WTC11 (cell line): Measurements from ENCODE around the gene SMAD9. TPM values are rescaled to one million over a fixed set of nuclear protein-coding genes. Genes with fewer than 3 reads are reported as not detected.

Source experiments
- ATAC-seq: fragments of 200-7000 bp; cut with Tn5 transposase; 2 replicates; pipeline ENCODE4 v1.10.0; 2021; ENCODE audit warnings: mild to moderate bottlenecking, moderate library complexity
- CTCF ChIA-PET: fragments of 300-600 bp; sonication (Branson Sonifier 250); formaldehyde crosslinking; loops from one replicate; lab custom pipeline; 2021; ENCODE audit warnings: antibody characterized with exemption; lab: Charles Lee
- POLR2A ChIA-PET: fragments of 350-600 bp; sonication (Branson Sonifier 250); formaldehyde crosslinking; loops from one replicate; lab custom pipeline; 2021; ENCODE audit warnings: antibody characterized with exemption; lab: Charles Lee
- DNase-seq: peaks from one replicate; pipeline ENCODE4 v3.0.0; 2021; ENCODE audit warnings: low spot score
- H3K27ac Mint-ChIP-seq: 2 replicates; pipeline ENCODE4 v1.8.0; 2021; ENCODE audit warnings: mixed read lengths
- H3K27me3 Mint-ChIP-seq: 2 replicates; pipeline ENCODE4 v1.8.0; 2021; ENCODE audit warnings: low read depth, mild to moderate bottlenecking, moderate library complexity, mixed read lengths
- H3K36me3 Mint-ChIP-seq: 2 replicates; pipeline ENCODE4 v1.8.0; 2021; ENCODE audit warnings: mixed read lengths
- H3K4me1 Mint-ChIP-seq: 2 replicates; pipeline ENCODE4 v1.8.0; 2022; ENCODE audit warnings: mixed read lengths
- H3K4me3 Mint-ChIP-seq: 2 replicates; pipeline ENCODE4 v1.8.0; 2021; ENCODE audit warnings: mild to moderate bottlenecking, moderate library complexity, mixed read lengths
- H3K9me3 Mint-ChIP-seq: 2 replicates; pipeline ENCODE4 v1.8.0; 2021; ENCODE audit warnings: mixed read lengths
- ESRRA ChIP-seq: sonication (generic); formaldehyde crosslinking; IDR thresholded peaks from 2 replicates; pipeline ENCODE4 v1.8.1; 2022; ENCODE audit warnings: mild to moderate bottlenecking, missing genetic modification reagents, borderline replicate concordance
- FOXJ3 ChIP-seq: sonication (generic); formaldehyde crosslinking; IDR thresholded peaks from 2 replicates; pipeline ENCODE4 v1.9.0; 2021; ENCODE audit warnings: missing genetic modification reagents, mild to moderate bottlenecking, borderline replicate concordance
- FOXP4 ChIP-seq: sonication (generic); formaldehyde crosslinking; IDR thresholded peaks from 2 replicates; pipeline ENCODE4 v1.8.0; 2022; ENCODE audit warnings: mild to moderate bottlenecking, missing genetic modification reagents
- JAZF1 ChIP-seq: fragments of 250-450 bp; sonication (Bioruptor Pico); IDR thresholded peaks from 2 replicates; pipeline ENCODE4 v1.9.0; 2021; ENCODE audit warnings: moderate library complexity, mild to moderate bottlenecking, inconsistent platforms
- MXD4 ChIP-seq: fragments of 250-450 bp; sonication (Bioruptor Pico); IDR thresholded peaks from 2 replicates; pipeline ENCODE4 v1.8.0; 2021; ENCODE audit warnings: mild to moderate bottlenecking, moderate library complexity, borderline replicate concordance
- NFE2L1 ChIP-seq: sonication (generic); formaldehyde crosslinking; IDR thresholded peaks from 2 replicates; pipeline ENCODE4 v1.8.1; 2023; ENCODE audit warnings: missing genetic modification reagents
- NR1H2 ChIP-seq: sonication (generic); formaldehyde crosslinking; IDR thresholded peaks from 2 replicates; pipeline ENCODE4 v1.9.0; 2021; ENCODE audit warnings: mild to moderate bottlenecking, moderate library complexity, missing genetic modification reagents
- NR2C2 ChIP-seq: sonication (generic); formaldehyde crosslinking; IDR thresholded peaks from 2 replicates; pipeline ENCODE4 v1.8.0; 2022; ENCODE audit warnings: mild to moderate bottlenecking, missing genetic modification reagents
- PRRX2 ChIP-seq: fragments of 250-450 bp; sonication (Bioruptor Pico); IDR thresholded peaks from 2 replicates; pipeline ENCODE4 v1.8.0; 2021; ENCODE audit warnings: mild to moderate bottlenecking
- TEAD1 ChIP-seq: sonication (generic); formaldehyde crosslinking; IDR thresholded peaks from 2 replicates; pipeline ENCODE4 v1.8.0; 2022; ENCODE audit warnings: mild to moderate bottlenecking, missing genetic modification reagents
- ZBTB21 ChIP-seq: sonication (generic); formaldehyde crosslinking; IDR thresholded peaks from 2 replicates; pipeline ENCODE4 v1.8.1; 2023; ENCODE audit warnings: mild to moderate bottlenecking, missing genetic modification reagents, borderline replicate concordance
- ZBTB43 ChIP-seq: sonication (generic); formaldehyde crosslinking; IDR thresholded peaks from 2 replicates; pipeline ENCODE4 v1.8.1; 2023; ENCODE audit warnings: mild to moderate bottlenecking, missing genetic modification reagents
- ZMAT4 ChIP-seq: fragments of 250-450 bp; sonication (Bioruptor Pico); IDR thresholded peaks from 2 replicates; pipeline ENCODE4 v1.9.0; 2021; ENCODE audit warnings: mild to moderate bottlenecking
- ZNF219 ChIP-seq: sonication (generic); formaldehyde crosslinking; IDR thresholded peaks from 2 replicates; pipeline ENCODE4 v1.8.0; 2023; ENCODE audit warnings: missing genetic modification reagents, mild to moderate bottlenecking, borderline replicate concordance
- ZNF232 ChIP-seq: sonication (generic); formaldehyde crosslinking; IDR thresholded peaks from 2 replicates; pipeline ENCODE4 v1.8.0; 2022; ENCODE audit warnings: mild to moderate bottlenecking, missing genetic modification reagents
- ZNF317 ChIP-seq: sonication (generic); formaldehyde crosslinking; IDR thresholded peaks from 2 replicates; pipeline ENCODE4 v1.8.1; 2023; ENCODE audit warnings: low read depth, mild to moderate bottlenecking, moderate library complexity, missing genetic modification reagents, borderline replicate concordance
- total RNA-seq: library from RNA; stranded (reverse); gene quantifications from 3 replicates; pipeline ENCODE4 v1.2.3, GENCODE V29; 2021
- TF ChIP-seq, protein P1 (sequence below): fragments of 200-600 bp; IDR thresholded peaks from 2 replicates; pipeline ENCODE4 v1.8.0; 2022; ENCODE audit warnings: antibody characterized with exemption
- TF ChIP-seq, protein P2 (sequence below): sonication (generic); formaldehyde crosslinking; IDR thresholded peaks from 2 replicates; pipeline ENCODE4 v1.8.0; 2022; ENCODE audit warnings: mild to moderate bottlenecking, missing genetic modification reagents
- TF ChIP-seq, protein P3 (sequence below): fragments of 250-450 bp; sonication (Bioruptor Pico); IDR thresholded peaks from 2 replicates; pipeline ENCODE4 v1.9.0; 2021; ENCODE audit warnings: mild to moderate bottlenecking, borderline replicate concordance
- TF ChIP-seq, protein P4 (sequence below): sonication (generic); formaldehyde crosslinking; IDR thresholded peaks from 2 replicates; pipeline ENCODE4 v1.8.0; 2022; ENCODE audit warnings: mild to moderate bottlenecking, missing genetic modification reagents

SMAD9 gene
- total RNA-seq, 1 experiment from 2014 or later = 1.2 TPM

GRCh38 chr13:36819739-36820090, 100.3 kb downstream of the SMAD9 start:
- TF ChIP-seq, protein P1, sequence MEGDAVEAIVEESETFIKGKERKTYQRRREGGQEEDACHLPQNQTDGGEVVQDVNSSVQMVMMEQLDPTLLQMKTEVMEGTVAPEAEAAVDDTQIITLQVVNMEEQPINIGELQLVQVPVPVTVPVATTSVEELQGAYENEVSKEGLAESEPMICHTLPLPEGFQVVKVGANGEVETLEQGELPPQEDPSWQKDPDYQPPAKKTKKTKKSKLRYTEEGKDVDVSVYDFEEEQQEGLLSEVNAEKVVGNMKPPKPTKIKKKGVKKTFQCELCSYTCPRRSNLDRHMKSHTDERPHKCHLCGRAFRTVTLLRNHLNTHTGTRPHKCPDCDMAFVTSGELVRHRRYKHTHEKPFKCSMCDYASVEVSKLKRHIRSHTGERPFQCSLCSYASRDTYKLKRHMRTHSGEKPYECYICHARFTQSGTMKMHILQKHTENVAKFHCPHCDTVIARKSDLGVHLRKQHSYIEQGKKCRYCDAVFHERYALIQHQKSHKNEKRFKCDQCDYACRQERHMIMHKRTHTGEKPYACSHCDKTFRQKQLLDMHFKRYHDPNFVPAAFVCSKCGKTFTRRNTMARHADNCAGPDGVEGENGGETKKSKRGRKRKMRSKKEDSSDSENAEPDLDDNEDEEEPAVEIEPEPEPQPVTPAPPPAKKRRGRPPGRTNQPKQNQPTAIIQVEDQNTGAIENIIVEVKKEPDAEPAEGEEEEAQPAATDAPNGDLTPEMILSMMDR = no peak
- TF ChIP-seq TEAD1 (CRISPR knock-in tag) = peak; percentile 3; the same call in 1 of the 2 replicates
- Mint-ChIP-seq H3K36me3 (no peaks in the 10 kb centered on the region), H3K27me3 (peaks cover 10% of the 10 kb centered on the region), H3K27ac (no peak overlapping the region), H3K9me3 (peaks cover 2% of the 10 kb centered on the region; the same call in 1 of the 2 replicates), H3K4me1 (peaks cover 32% of the 10 kb centered on the region), H3K4me3 (peak overlapping the region; percentile 78)
- ATAC-seq (peak; percentile 12), DNase-seq (peak; percentile 33)
- ChIA-PET POLR2A (interaction anchor here (0.6 kb wide), 1 partner anchor 37 kb away, joined by 4 read pairs; no protein-coding TSS in a partner anchor), CTCF (interaction anchor here (1.5 kb wide), 1 partner anchor 84 kb away, joined by 6 read pairs; no protein-coding TSS in a partner anchor)

DNA sequence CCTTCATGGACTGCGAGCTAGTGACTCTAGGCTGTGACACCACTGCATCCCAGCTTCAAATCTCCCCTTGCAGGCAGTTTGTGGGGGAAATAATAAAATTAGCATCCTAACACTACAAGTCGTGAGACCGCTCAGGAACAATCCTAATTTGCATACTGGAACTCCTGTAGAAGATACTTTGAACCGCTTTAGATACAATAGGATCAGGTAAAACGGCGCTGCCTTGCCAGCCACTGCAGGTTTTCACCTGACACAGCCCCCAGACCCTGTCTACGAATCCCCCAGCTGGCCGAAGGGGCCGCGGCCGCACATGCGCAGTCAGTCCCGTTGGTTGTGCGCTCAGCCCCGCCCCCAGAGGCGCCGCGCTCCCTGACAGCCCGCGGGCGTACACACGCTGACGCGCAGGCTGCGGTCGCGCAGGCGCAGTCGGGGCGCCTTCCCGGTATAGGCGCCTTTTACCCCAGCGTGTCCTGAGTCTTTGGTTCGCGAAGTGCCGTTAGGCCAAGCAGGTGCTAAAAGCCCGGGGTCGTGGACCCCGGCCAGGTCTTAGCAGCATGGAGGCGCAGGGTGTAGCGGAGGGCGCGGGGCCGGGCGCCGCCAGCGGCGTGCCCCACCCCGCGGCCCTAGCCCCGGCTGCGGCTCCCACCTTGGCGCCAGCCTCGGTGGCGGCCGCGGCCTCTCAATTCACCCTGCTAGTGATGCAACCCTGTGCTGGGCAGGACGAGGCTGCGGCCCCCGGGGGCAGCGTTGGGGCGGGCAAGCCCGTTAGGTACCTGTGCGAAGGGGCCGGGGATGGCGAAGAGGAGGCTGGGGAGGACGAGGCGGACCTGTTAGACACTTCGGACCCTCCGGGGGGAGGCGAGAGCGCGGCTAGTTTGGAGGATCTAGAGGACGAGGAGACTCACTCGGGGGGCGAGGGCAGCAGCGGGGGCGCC, 101.0 kb downstream of the SMAD9 start, which contains the start of gene RFXAP:
TSS of gene RFXAP (plus strand) at position 419 of the 935 bp plus-strand sequence. CDS start at position 555, 136 bp downstream.
- CTCF ChIA-PET = interaction anchor here (1.5 kb wide), 1 partner anchor 83 kb away, joined by 6 read pairs; no protein-coding TSS in a partner anchor
- peak; percentile 88 for ATAC-seq
- Mint-ChIP-seq H3K27me3 (peaks cover 10% of the 10 kb centered on the region), H3K4me1 (peaks cover 32% of the 10 kb centered on the region), H3K4me3 (peak within 1 kb of the TSS; percentile 78), H3K9me3 (peaks cover 8% of the 10 kb centered on the region; the same call in 1 of the 2 replicates), H3K36me3 (no peaks in the 10 kb centered on the region), H3K27ac (peak within 1 kb of the TSS; percentile 85; the same call in 1 of the 2 replicates)
- POLR2A ChIA-PET = no interaction called here
- peak; percentile 95 for DNase-seq
- TF ChIP-seq PRRX2 (CRISPR knock-in tag) (no peak), ZBTB43 (CRISPR knock-in tag) (no peak; the same call in 1 of the 2 replicates), ZNF317 (CRISPR knock-in tag) (no peak), ZMAT4 (CRISPR knock-in tag) (no peak), ESRRA (CRISPR knock-in tag) (0 out of 2 replicates have a peak, but pooled peaks have one; percentile 27), TEAD1 (CRISPR knock-in tag) (peak; percentile 14; the same call in 1 of the 2 replicates), NFE2L1 (CRISPR knock-in tag) (no peak), FOXP4 (CRISPR knock-in tag) (peak; percentile 72), MXD4 (no peak), ZNF219 (CRISPR knock-in tag) (no peak), ZBTB21 (peak; percentile 15; the same call in 1 of the 2 replicates), NR2C2 (no peak), NR1H2 (no peak), FOXJ3 (no peak), ZNF232 (CRISPR knock-in tag) (0 out of 2 replicates have a peak, but pooled peaks have one; percentile 32), JAZF1 (CRISPR knock-in tag) (no peak)
- TF ChIP-seq, protein P2, sequence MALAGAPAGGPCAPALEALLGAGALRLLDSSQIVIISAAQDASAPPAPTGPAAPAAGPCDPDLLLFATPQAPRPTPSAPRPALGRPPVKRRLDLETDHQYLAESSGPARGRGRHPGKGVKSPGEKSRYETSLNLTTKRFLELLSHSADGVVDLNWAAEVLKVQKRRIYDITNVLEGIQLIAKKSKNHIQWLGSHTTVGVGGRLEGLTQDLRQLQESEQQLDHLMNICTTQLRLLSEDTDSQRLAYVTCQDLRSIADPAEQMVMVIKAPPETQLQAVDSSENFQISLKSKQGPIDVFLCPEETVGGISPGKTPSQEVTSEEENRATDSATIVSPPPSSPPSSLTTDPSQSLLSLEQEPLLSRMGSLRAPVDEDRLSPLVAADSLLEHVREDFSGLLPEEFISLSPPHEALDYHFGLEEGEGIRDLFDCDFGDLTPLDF = no peak
- TF ChIP-seq, protein P3, sequence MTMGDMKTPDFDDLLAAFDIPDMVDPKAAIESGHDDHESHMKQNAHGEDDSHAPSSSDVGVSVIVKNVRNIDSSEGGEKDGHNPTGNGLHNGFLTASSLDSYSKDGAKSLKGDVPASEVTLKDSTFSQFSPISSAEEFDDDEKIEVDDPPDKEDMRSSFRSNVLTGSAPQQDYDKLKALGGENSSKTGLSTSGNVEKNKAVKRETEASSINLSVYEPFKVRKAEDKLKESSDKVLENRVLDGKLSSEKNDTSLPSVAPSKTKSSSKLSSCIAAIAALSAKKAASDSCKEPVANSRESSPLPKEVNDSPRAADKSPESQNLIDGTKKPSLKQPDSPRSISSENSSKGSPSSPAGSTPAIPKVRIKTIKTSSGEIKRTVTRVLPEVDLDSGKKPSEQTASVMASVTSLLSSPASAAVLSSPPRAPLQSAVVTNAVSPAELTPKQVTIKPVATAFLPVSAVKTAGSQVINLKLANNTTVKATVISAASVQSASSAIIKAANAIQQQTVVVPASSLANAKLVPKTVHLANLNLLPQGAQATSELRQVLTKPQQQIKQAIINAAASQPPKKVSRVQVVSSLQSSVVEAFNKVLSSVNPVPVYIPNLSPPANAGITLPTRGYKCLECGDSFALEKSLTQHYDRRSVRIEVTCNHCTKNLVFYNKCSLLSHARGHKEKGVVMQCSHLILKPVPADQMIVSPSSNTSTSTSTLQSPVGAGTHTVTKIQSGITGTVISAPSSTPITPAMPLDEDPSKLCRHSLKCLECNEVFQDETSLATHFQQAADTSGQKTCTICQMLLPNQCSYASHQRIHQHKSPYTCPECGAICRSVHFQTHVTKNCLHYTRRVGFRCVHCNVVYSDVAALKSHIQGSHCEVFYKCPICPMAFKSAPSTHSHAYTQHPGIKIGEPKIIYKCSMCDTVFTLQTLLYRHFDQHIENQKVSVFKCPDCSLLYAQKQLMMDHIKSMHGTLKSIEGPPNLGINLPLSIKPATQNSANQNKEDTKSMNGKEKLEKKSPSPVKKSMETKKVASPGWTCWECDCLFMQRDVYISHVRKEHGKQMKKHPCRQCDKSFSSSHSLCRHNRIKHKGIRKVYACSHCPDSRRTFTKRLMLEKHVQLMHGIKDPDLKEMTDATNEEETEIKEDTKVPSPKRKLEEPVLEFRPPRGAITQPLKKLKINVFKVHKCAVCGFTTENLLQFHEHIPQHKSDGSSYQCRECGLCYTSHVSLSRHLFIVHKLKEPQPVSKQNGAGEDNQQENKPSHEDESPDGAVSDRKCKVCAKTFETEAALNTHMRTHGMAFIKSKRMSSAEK (CRISPR knock-in tag) = peak; percentile 53; the same call in 1 of the 2 replicates
- TF ChIP-seq, protein P4, sequence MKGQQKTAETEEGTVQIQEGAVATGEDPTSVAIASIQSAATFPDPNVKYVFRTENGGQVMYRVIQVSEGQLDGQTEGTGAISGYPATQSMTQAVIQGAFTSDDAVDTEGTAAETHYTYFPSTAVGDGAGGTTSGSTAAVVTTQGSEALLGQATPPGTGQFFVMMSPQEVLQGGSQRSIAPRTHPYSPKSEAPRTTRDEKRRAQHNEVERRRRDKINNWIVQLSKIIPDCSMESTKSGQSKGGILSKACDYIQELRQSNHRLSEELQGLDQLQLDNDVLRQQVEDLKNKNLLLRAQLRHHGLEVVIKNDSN (CRISPR knock-in tag) = no peak
